ENCODE data around the gene CNTN4. TPM values are rescaled to one million over a fixed set of nuclear protein-coding genes. Genes with fewer than 3 reads are reported as not detected.
"Not testable (repeated sequence)": the region's sequence is repeated elsewhere in the genome, so short reads cannot be mapped to it uniquely, and the experiment has no call there.

Gene CNTN4
- total RNA-seq, 6 experiments from 2014 or later, result not detected

- Mint-ChIP-seq H3K27me3 (ENCODE audit: insufficient read depth) (no peaks in the 10 kb centered on the region), H3K4me3 (no peak overlapping the region), H3K36me3 (ENCODE audit: low read depth) (no peaks in the 10 kb centered on the region; the same call in 1 of the 2 replicates), H3K27ac (no peak overlapping the region), H3K4me1 (ENCODE audit: low read depth) (no peaks in the 10 kb centered on the region), H3K9me3 (peaks cover 36% of the 10 kb centered on the region)
- TF ChIP-seq CTCF (IDR thresholded peaks at IDR 0.05), result no peak
- no peak for DNase-seq
Measured at GRCh38 chr3:2984831-2985220, 886.2 kb downstream of the CNTN4 start.

GRCh38 chr3:2985479-2985878, 886.8 kb downstream of the CNTN4 start:
- no peak for TF ChIP-seq CTCF (IDR thresholded peaks at IDR 0.05)
- no peak overlapping the region for H3K4me3 Mint-ChIP-seq
- no peaks in the 10 kb centered on the region for H3K27me3 Mint-ChIP-seq (ENCODE audit: insufficient read depth)
- H3K36me3 Mint-ChIP-seq (ENCODE audit: low read depth), result no peaks in the 10 kb centered on the region; the same call in 1 of the 2 replicates
- no peaks in the 10 kb centered on the region for H3K4me1 Mint-ChIP-seq (ENCODE audit: low read depth)
- peaks cover 29% of the 10 kb centered on the region for H3K9me3 Mint-ChIP-seq
- no peak for DNase-seq
- no peak overlapping the region for H3K27ac Mint-ChIP-seq

GRCh38 chr3:2992534-2992933, 893.9 kb downstream of the CNTN4 start:
- H3K27me3 Mint-ChIP-seq (ENCODE audit: insufficient read depth), result no peaks in the 10 kb centered on the region
- H3K36me3 Mint-ChIP-seq (ENCODE audit: low read depth), result no peaks in the 10 kb centered on the region
- no peak overlapping the region for H3K4me3 Mint-ChIP-seq
- no peak for TF ChIP-seq CTCF (IDR thresholded peaks at IDR 0.05)
- H3K9me3 Mint-ChIP-seq, result peaks cover 21% of the 10 kb centered on the region
- DNase-seq, result no peak
- H3K27ac Mint-ChIP-seq, result no peak overlapping the region
- H3K4me1 Mint-ChIP-seq (ENCODE audit: low read depth), result no peaks in the 10 kb centered on the region

GRCh38 chr3:2993130-2993529, 894.5 kb downstream of the CNTN4 start:
- H3K27me3 Mint-ChIP-seq (ENCODE audit: insufficient read depth); H3K4me3 Mint-ChIP-seq; H3K4me1 Mint-ChIP-seq (ENCODE audit: low read depth); H3K27ac Mint-ChIP-seq; H3K36me3 Mint-ChIP-seq (ENCODE audit: low read depth); DNase-seq: not testable (repeated sequence)
- H3K9me3 Mint-ChIP-seq, result peaks cover 27% of the 10 kb centered on the region

- H3K27ac Mint-ChIP-seq, result no peak overlapping the region
- H3K36me3 Mint-ChIP-seq (ENCODE audit: low read depth), result no peaks in the 10 kb centered on the region
- H3K4me3 Mint-ChIP-seq, result no peak overlapping the region
- TF ChIP-seq CTCF (IDR thresholded peaks at IDR 0.05), result no peak
- H3K4me1 Mint-ChIP-seq (ENCODE audit: low read depth), result no peaks in the 10 kb centered on the region
- no peak for DNase-seq
- no peaks in the 10 kb centered on the region for H3K27me3 Mint-ChIP-seq (ENCODE audit: insufficient read depth)
- peaks cover 30% of the 10 kb centered on the region for H3K9me3 Mint-ChIP-seq
Measured at GRCh38 chr3:2993736-2994135, 895.1 kb downstream of the CNTN4 start.

GRCh38 chr3:2995195-2995594, 896.5 kb downstream of the CNTN4 start:
- Mint-ChIP-seq H3K9me3 (peaks cover 33% of the 10 kb centered on the region), H3K36me3 (ENCODE audit: low read depth) (no peaks in the 10 kb centered on the region), H3K27ac (no peak overlapping the region), H3K27me3 (ENCODE audit: insufficient read depth) (no peaks in the 10 kb centered on the region), H3K4me3 (no peak overlapping the region), H3K4me1 (ENCODE audit: low read depth) (no peaks in the 10 kb centered on the region)
- no peak for DNase-seq
- no peak for TF ChIP-seq CTCF (IDR thresholded peaks at IDR 0.05)
